Stomach (tissue), 9 donors: ENCODE results near the gene SBF1. TPM values are rescaled to one million over a fixed set of nuclear protein-coding genes. Genes with fewer than 3 reads are reported as not detected.

ENCODE experiments used
- DNase-seq, 2 donors: peaks; one replicate each; pipeline versions ENCODE4 v3.0.0 to v3.0.0-alpha.2; 2013 to 2019
- H3K27ac ChIP-seq, 5 donors: fragments of 200-600 bp in 4 of 5; sonication (generic) in 4 of 5; one replicate each; pipeline ENCODE4 v1.5.1; 2013 to 2019; ENCODE audit warnings: mild to moderate bottlenecking in 1 of 5, moderate library complexity in 1 of 5
- H3K27me3 ChIP-seq, 3 donors: fragments of 200-600 bp; sonication (generic); one replicate each; pipeline ENCODE4 v1.5.1; 2017 to 2019; ENCODE audit warnings: mixed run types in 1 of 3
- H3K36me3 ChIP-seq, 4 donors: fragments of 200-600 bp; sonication (generic); 1 replicate in 3 of 4; 2 replicates in 1 of 4; pipeline ENCODE4 v1.5.1; 2016 to 2019
- H3K4me1 ChIP-seq, 4 donors: fragments of 200-600 bp; sonication (generic); one replicate each; pipeline ENCODE4 v1.5.1; 2016 to 2019
- H3K4me3 ChIP-seq, 4 donors: fragments of 200-600 bp; sonication (generic) in 3 of 4; one replicate each; pipeline ENCODE4 v1.5.1; 2016 to 2019; ENCODE audit warnings: mild to moderate bottlenecking in 1 of 4
- H3K9me3 ChIP-seq, 4 donors: fragments of 200-600 bp; sonication (generic); one replicate each; pipeline ENCODE4 v1.5.1; 2016 to 2019
- CTCF ChIP-seq, 7 experiments: fragments of 450-650 bp in 4 of 7; fragments of 200-600 bp in 3 of 7; sonication (generic) in 3 of 7; IDR thresholded peaks; one replicate each; pipeline ENCODE4 v1.5.1; 2016 to 2019; ENCODE audit warnings: antibody characterized with exemption in 7 of 7, control low read depth in 2 of 7, mild to moderate bottlenecking in 1 of 7
- EP300 ChIP-seq: sonication (generic); formaldehyde crosslinking; IDR thresholded peaks from one replicate; pipeline ENCODE4 v1.6.1; 2017; ENCODE audit warnings: antibody characterized with exemption
- POLR2A ChIP-seq, 4 donors: fragments of 450-650 bp; IDR thresholded peaks; one replicate each; pipeline ENCODE4 v1.6.1; 2016; ENCODE audit warnings: antibody characterized with exemption in 4 of 4, control low read depth in 2 of 4, mild to moderate bottlenecking in 1 of 4, moderate library complexity in 1 of 4
- POLR2AphosphoS5 ChIP-seq, 3 donors: sonication (generic); formaldehyde crosslinking; IDR thresholded peaks; one replicate each; pipeline ENCODE4 v1.6.1; 2016; ENCODE audit warnings: antibody characterized with exemption in 3 of 3
- WGBS, 5 donors: extraction: QIAGEN DNeasy Blood & Tissue Kit in 3 of 5; methylation state at CpG; one replicate each; pipeline versions ENCODE4 v1.1.5 to v1.1.7; 2013 to 2018; 5-methylcytosine and 5-hydroxymethylcytosine counted together
- intact Hi-C: fragments of 100-400 bp; cut with DNase I; formaldehyde crosslinking; loops from one replicate; pipeline ENCODE4 v1.15.1; 2023; ENCODE audit warnings: low total_unique reads
- polyA plus RNA-seq, 3 donors: library from polyadenylated mRNA; stranded (reverse); fragments of 200-250 nt; gene quantifications; one replicate each; pipeline ENCODE4 v1.2.3, GENCODE V29; 2013
- total RNA-seq, 5 donors: library from RNA; depleted of rRNA; stranded (reverse); fragments of >200 nt; gene quantifications; one replicate each; pipeline versions ENCODE4 v1.1.0 to v1.2.3, GENCODE V29; 2014 to 2016
- donor health status: healthy with polysubstance abuse.
- donor health status: Bipolar disorder and iron deficiency.
- donor health status: healthy.

The SBF1 gene
- total and polyA plus RNA-seq, 8 donors: 9.6 to 122 (median 50.6) TPM

GRCh38 chr22:50481440-50482106 lies 6.7 kb upstream of the SBF1 start, which contains the start of gene ADM2:
TSS of gene ADM2 (plus strand) at chr22:50481543. CDS start at chr22:50481848, 305 bp downstream.
- 2 to 3% (median 2%) methylated on average over 9 to 67 of the region's 70 CpGs for WGBS, 5 donors
- no peaks in the 10 kb centered on the region for H3K36me3 ChIP-seq
- TF ChIP-seq POLR2A (IDR thresholded peaks at IDR 0.05): no peak
- TF ChIP-seq EP300: no peak
- no peak for TF ChIP-seq CTCF (IDR thresholded peaks at IDR 0.05)
- no peak for TF ChIP-seq POLR2AphosphoS5 (IDR thresholded peaks at IDR 0.05)

GRCh38 chr22:50481045-50481439 lies 6.2 kb upstream of the SBF1 start:
- peaks cover 24 to 51% (median 46%) of the 10 kb centered on the region in 4 donors for H3K4me1 ChIP-seq
- no peaks in the 10 kb centered on the region for H3K36me3 ChIP-seq
- 0 to 6% (median 4%) methylated on average over 1 to 45 of the region's 45 CpGs for WGBS, 5 donors
- no peak for DNase-seq
- H3K9me3 ChIP-seq: no peaks in the 10 kb centered on the region
- H3K27ac ChIP-seq: peak overlapping the region in 3 of 5 donors; percentile 30 to 74 (median 66)
- TF ChIP-seq CTCF (IDR thresholded peaks at IDR 0.05) (no peak), POLR2A (IDR thresholded peaks at IDR 0.05) (no peak)
- peak overlapping the region; percentile 46 to 63 (median 56) for H3K4me3 ChIP-seq
- intact Hi-C loops: no loop called here
- peaks cover 7 to 71% (median 29%) of the 10 kb centered on the region in 3 donors for H3K27me3 ChIP-seq

More at GRCh38 chr22:50481440-50482106, 6.7 kb upstream of the SBF1 start, which contains the start of gene ADM2:
- peak; percentile 62 to 79 for DNase-seq
- peak within 1 kb of the TSS in 4 of 5 donors; percentile 30 to 74 (median 67) for H3K27ac ChIP-seq
- peak within 1 kb of the TSS; percentile 46 to 63 (median 56) for H3K4me3 ChIP-seq
- intact Hi-C loops: no loop called here
- no peaks in the 10 kb centered on the region for H3K9me3 ChIP-seq
- peaks cover 7 to 73% (median 29%) of the 10 kb centered on the region in 3 donors for H3K27me3 ChIP-seq
- H3K4me1 ChIP-seq: peaks cover 24 to 51% (median 46%) of the 10 kb centered on the region in 4 donors

- TF ChIP-seq POLR2AphosphoS5 (IDR thresholded peaks at IDR 0.05): no peak
- TF ChIP-seq EP300: no peak
- TF ChIP-seq POLR2A (IDR thresholded peaks at IDR 0.05): no peak
- intact Hi-C loops: no loop called here
- H3K36me3 ChIP-seq: no peaks in the 10 kb centered on the region
- no peak overlapping the region for H3K27ac ChIP-seq
- H3K27me3 ChIP-seq: peaks cover 7 to 63% (median 29%) of the 10 kb centered on the region in 3 donors
- H3K4me3 ChIP-seq: no peak overlapping the region
- H3K9me3 ChIP-seq: no peaks in the 10 kb centered on the region
- H3K4me1 ChIP-seq: peaks cover 28 to 47% (median 44%) of the 10 kb centered on the region in 4 donors
- WGBS, 5 donors: 53 to 71% (median 58%) methylated on average over 11 of the region's 11 CpGs
- DNase-seq: no peak
Observed at GRCh38 chr22:50479721-50480120, 4.9 kb upstream of the SBF1 start.

GRCh38 chr22:50477923-50478322 lies 3.1 kb upstream of the SBF1 start:
- no peak overlapping the region for H3K4me3 ChIP-seq
- TF ChIP-seq CTCF (IDR thresholded peaks at IDR 0.05) (no peak), EP300 (no peak), POLR2AphosphoS5 (IDR thresholded peaks at IDR 0.05) (no peak), POLR2A (IDR thresholded peaks at IDR 0.05) (no peak)
- 91 to 97% (median 95%) methylated on average over 8 to 12 of the region's 12 CpGs for WGBS, 5 donors
- no peak for DNase-seq
- peaks cover 7 to 45% (median 28%) of the 10 kb centered on the region in 3 donors for H3K27me3 ChIP-seq
- H3K27ac ChIP-seq: no peak overlapping the region
- intact Hi-C loops: no loop called here
- H3K36me3 ChIP-seq: no peaks in the 10 kb centered on the region
- H3K4me1 ChIP-seq: peaks cover 30 to 44% (median 41%) of the 10 kb centered on the region in 4 donors
- no peaks in the 10 kb centered on the region for H3K9me3 ChIP-seq

GRCh38 chr22:50476868-50477267 lies 2.0 kb upstream of the SBF1 start:
- no peaks in the 10 kb centered on the region for H3K9me3 ChIP-seq
- H3K27ac ChIP-seq: no peak overlapping the region
- H3K36me3 ChIP-seq: no peaks in the 10 kb centered on the region
- H3K4me1 ChIP-seq: peaks cover 36 to 44% (median 42%) of the 10 kb centered on the region in 4 donors
- no peak overlapping the region for H3K4me3 ChIP-seq
- 65 to 85% (median 79%) methylated on average over 7 of the region's 7 CpGs for WGBS, 5 donors
- TF ChIP-seq POLR2AphosphoS5 (IDR thresholded peaks at IDR 0.05) (no peak), CTCF (IDR thresholded peaks at IDR 0.05) (no peak), EP300 (no peak), POLR2A (IDR thresholded peaks at IDR 0.05) (no peak)
- DNase-seq: no peak
- intact Hi-C loops: no loop called here
- peaks cover 6 to 34% (median 18%) of the 10 kb centered on the region in 3 donors for H3K27me3 ChIP-seq
